IMR-90 (cell line): ENCODE measurements around the gene NKX1-1. TPM values are rescaled to one million over a fixed set of nuclear protein-coding genes. Genes with fewer than 3 reads are reported as not detected.

ENCODE experiments used
- ATAC-seq: fragments of 200-7000 bp; cut with Tn5 transposase; 2 replicates; pipeline ENCODE4 v1.9.1; 2020; ENCODE audit warnings: low read depth, mild to moderate bottlenecking, moderate library complexity
- BruUV-seq: library from RNA; stranded (reverse); fragments of 400-500 nt; replicated peaks from 2 replicates; lab custom pipeline; 2021; lab: Mats Ljungman, UMichigan
- CTCF ChIA-PET: fragments of 300-600 bp; formaldehyde crosslinking; extraction: SDS; loops from one replicate; lab custom pipeline; 2021; ENCODE audit warnings: antibody characterized with exemption; lab: Yijun Ruan, JAX
- POLR2A ChIA-PET: fragments of 300-600 bp; sonication (Branson Sonifier 250); formaldehyde crosslinking; loops from one replicate; lab custom pipeline; 2022; ENCODE audit warnings: antibody characterized with exemption; ENCODE audit not compliant: unreplicated experiment; lab: Charles Lee
- DNase-seq: peaks from one replicate; pipeline ENCODE4 v3.0.0; 2013
- H2AFZ ChIP-seq: replicated peaks from 2 replicates; pipeline ENCODE3; 2013; ENCODE audit warnings: low read length, mild to moderate bottlenecking; ENCODE audit not compliant: poor library complexity
- H2AK5ac ChIP-seq: 2 replicates; pipeline ENCODE4 v1.6.1; 2013; ENCODE audit warnings: low read depth, low read length, inconsistent platforms
- H2AK9ac ChIP-seq: replicated peaks from 2 replicates; pipeline ENCODE3; 2013; ENCODE audit warnings: mild to moderate bottlenecking, low read depth, low read length, moderate library complexity; ENCODE audit not compliant: poor library complexity
- H2BK120ac ChIP-seq: 2 replicates; pipeline ENCODE4 v1.6.1; 2013; ENCODE audit warnings: low read depth, low read length, inconsistent platforms
- H2BK15ac ChIP-seq: 3 replicates; pipeline ENCODE4 v1.6.1; 2013; ENCODE audit warnings: low read depth, low read length, inconsistent platforms
- H2BK20ac ChIP-seq: 2 replicates; pipeline ENCODE4 v1.6.1; 2013; ENCODE audit warnings: low read depth, mild to moderate bottlenecking, inconsistent platforms, low read length, moderate library complexity
- H2BK5ac ChIP-seq: 2 replicates; pipeline ENCODE4 v1.6.1; 2013; ENCODE audit warnings: mild to moderate bottlenecking, low read depth, low read length, inconsistent platforms; ENCODE audit not compliant: poor library complexity, severe bottlenecking
- H3K14ac ChIP-seq: replicated peaks from 2 replicates; pipeline ENCODE4 v1.6.1; 2013; ENCODE audit warnings: low read depth, low read length, inconsistent platforms
- H3K18ac ChIP-seq: 2 replicates; pipeline ENCODE4 v1.6.1; 2013; ENCODE audit warnings: low read depth, low read length, control low read depth
- H3K23ac ChIP-seq: 2 replicates; pipeline ENCODE4 v1.6.1; 2013; ENCODE audit warnings: low read depth, low read length, inconsistent platforms
- H3K27ac ChIP-seq: 2 replicates; pipeline ENCODE4 v1.5.1; 2013; ENCODE audit warnings: mild to moderate bottlenecking, control low read depth, low read length; ENCODE audit not compliant: insufficient read depth
- H3K27me3 ChIP-seq: 2 replicates; pipeline ENCODE4 v1.6.1; 2013; ENCODE audit warnings: low read length; ENCODE audit not compliant: control insufficient read depth, insufficient read depth
- H3K36me3 ChIP-seq: 2 replicates; pipeline ENCODE4 v1.6.1; 2013; ENCODE audit warnings: low read length, mixed read lengths; ENCODE audit not compliant: control insufficient read depth, insufficient read depth
- H3K4ac ChIP-seq: 2 replicates; pipeline ENCODE4 v1.6.1; 2013; ENCODE audit warnings: low read depth, low read length, inconsistent platforms
- H3K4me1 ChIP-seq: 2 replicates; pipeline ENCODE4 v1.6.1; 2013; ENCODE audit warnings: low read length, mixed read lengths; ENCODE audit not compliant: control insufficient read depth, insufficient read depth
- H3K4me2 ChIP-seq: 2 replicates; pipeline ENCODE4 v1.6.1; 2013; ENCODE audit warnings: low read depth, mild to moderate bottlenecking, control low read depth, low read length, moderate library complexity
- H3K4me3 ChIP-seq: 2 replicates; pipeline ENCODE4 v1.5.1; 2013; ENCODE audit warnings: low read depth, mild to moderate bottlenecking, control low read depth, low read length, moderate library complexity; ENCODE audit not compliant: insufficient read depth
- H3K56ac ChIP-seq: 2 replicates; pipeline ENCODE4 v1.6.1; 2013; ENCODE audit warnings: low read length, inconsistent platforms; ENCODE audit not compliant: insufficient read depth; ENCODE audit errors: extremely low read depth
- H3K79me1 ChIP-seq, 2 experiments: 2 replicates each; pipeline ENCODE4 v1.6.1; 2013; ENCODE audit warnings: low read length in 2 of 2, inconsistent platforms in 1 of 2, low read depth in 1 of 2
- H3K9ac ChIP-seq: 2 replicates; pipeline ENCODE4 v1.6.1; 2013; ENCODE audit warnings: low read depth, low read length, control low read depth
- H3K9me1 ChIP-seq: 2 replicates; pipeline ENCODE4 v1.6.1; 2013; ENCODE audit warnings: low read length, inconsistent platforms; ENCODE audit not compliant: insufficient read depth
- H3K9me3 ChIP-seq: 2 replicates; pipeline ENCODE4 v1.6.1; 2013; ENCODE audit warnings: low read length; ENCODE audit not compliant: control insufficient read depth, insufficient read depth
- H4K20me1 ChIP-seq: 2 replicates; pipeline ENCODE4 v1.6.1; 2013; ENCODE audit warnings: low read length, inconsistent platforms; ENCODE audit not compliant: insufficient read depth
- H4K5ac ChIP-seq: 2 replicates; pipeline ENCODE4 v1.6.1; 2013; ENCODE audit warnings: mild to moderate bottlenecking, low read depth, low read length, control low read depth
- H4K8ac ChIP-seq, 2 experiments: 2 replicates each; pipeline ENCODE4 v1.6.1; 2013; ENCODE audit warnings: low read depth in 2 of 2, low read length in 2 of 2, control low read depth in 1 of 2, inconsistent platforms in 1 of 2
- H4K91ac ChIP-seq: 2 replicates; pipeline ENCODE4 v1.6.1; 2013; ENCODE audit warnings: low read depth, low read length, inconsistent platforms; ENCODE audit not compliant: insufficient read depth
- FOS ChIP-seq: fragments of 150-350 bp; IDR thresholded peaks from 2 replicates; pipeline ENCODE4 v1.6.1; 2016; ENCODE audit warnings: low read depth, low read length
- MAFK ChIP-seq: IDR thresholded peaks from 2 replicates; pipeline ENCODE4 v1.6.1; 2012; ENCODE audit warnings: low read depth, low read length, improper control_type of control experiment
- RCOR1 ChIP-seq: IDR thresholded peaks from 2 replicates; pipeline ENCODE4 v1.6.1; 2012; ENCODE audit warnings: mild to moderate bottlenecking, low read length, improper control_type of control experiment; ENCODE audit not compliant: insufficient replicate concordance
- SMC3 ChIP-seq: fragments of 150-350 bp; IDR thresholded peaks from 2 replicates; pipeline ENCODE4 v1.6.1; 2016; ENCODE audit warnings: low read depth, mild to moderate bottlenecking, antibody characterized with exemption, low read length, moderate library complexity
- USF2 ChIP-seq: fragments of 150-350 bp; IDR thresholded peaks from 2 replicates; pipeline ENCODE4 v1.6.1; 2017; ENCODE audit warnings: mild to moderate bottlenecking, antibody characterized with exemption, low read length, low read depth
- WGBS, 2 experiments: methylation state at CpG; one replicate each; pipeline versions ENCODE4 v1.1.5 to v1.1.7; 2013; ENCODE audit warnings: missing lambda C conversion rate in 2 of 2; ENCODE audit not compliant: insufficient read length in 1 of 2; ENCODE audit errors: extremely low coverage in 2 of 2; 5-methylcytosine and 5-hydroxymethylcytosine counted together
- dilution Hi-C: fragments of 300-500 bp; cut with HindIII; formaldehyde crosslinking; loops from one replicate; pipeline ENCODE4 v1.14.3; 2018; ENCODE audit warnings: low sequenced_read_pairs; ENCODE audit not compliant: unreplicated experiment
- in situ Hi-C: fragments of 300-500 bp; cut with MboI; formaldehyde crosslinking; loops from 3 replicates; pipeline ENCODE4 v1.14.3; 2019; ENCODE audit warnings: low sequenced_read_pairs, inconsistent platforms, mixed read lengths
- intact Hi-C: fragments of 100-400 bp; cut with micrococcal nuclease; formaldehyde crosslinking; loops from 2 replicates; pipeline ENCODE4 v1.10.0; 2022
- polyA plus RNA-seq, 3 experiments: library from polyadenylated mRNA; depleted of rRNA; stranded (reverse); fragments of >200 nt; gene quantifications; 2 replicates each; pipeline ENCODE4 v1.2.3, GENCODE V29; 2012; ENCODE audit warnings: low replicate concordance in 1 of 3
- total RNA-seq: library from RNA; depleted of rRNA; stranded (reverse); fragments of >200 nt; gene quantifications from 2 replicates; pipeline ENCODE4 v1.2.3, GENCODE V29; 2012
- TF ChIP-seq, protein P1 (sequence below): conservative IDR thresholded peaks from 2 replicates; pipeline ENCODE4 v1.5.1; 2012; ENCODE audit warnings: mild to moderate bottlenecking, low read depth, low read length, improper control_type of control experiment

NKX1-1 gene
- total and polyA plus RNA-seq, 2 of the 4 experiments (the other 2 are of a cell fraction), result not detected

DNA sequence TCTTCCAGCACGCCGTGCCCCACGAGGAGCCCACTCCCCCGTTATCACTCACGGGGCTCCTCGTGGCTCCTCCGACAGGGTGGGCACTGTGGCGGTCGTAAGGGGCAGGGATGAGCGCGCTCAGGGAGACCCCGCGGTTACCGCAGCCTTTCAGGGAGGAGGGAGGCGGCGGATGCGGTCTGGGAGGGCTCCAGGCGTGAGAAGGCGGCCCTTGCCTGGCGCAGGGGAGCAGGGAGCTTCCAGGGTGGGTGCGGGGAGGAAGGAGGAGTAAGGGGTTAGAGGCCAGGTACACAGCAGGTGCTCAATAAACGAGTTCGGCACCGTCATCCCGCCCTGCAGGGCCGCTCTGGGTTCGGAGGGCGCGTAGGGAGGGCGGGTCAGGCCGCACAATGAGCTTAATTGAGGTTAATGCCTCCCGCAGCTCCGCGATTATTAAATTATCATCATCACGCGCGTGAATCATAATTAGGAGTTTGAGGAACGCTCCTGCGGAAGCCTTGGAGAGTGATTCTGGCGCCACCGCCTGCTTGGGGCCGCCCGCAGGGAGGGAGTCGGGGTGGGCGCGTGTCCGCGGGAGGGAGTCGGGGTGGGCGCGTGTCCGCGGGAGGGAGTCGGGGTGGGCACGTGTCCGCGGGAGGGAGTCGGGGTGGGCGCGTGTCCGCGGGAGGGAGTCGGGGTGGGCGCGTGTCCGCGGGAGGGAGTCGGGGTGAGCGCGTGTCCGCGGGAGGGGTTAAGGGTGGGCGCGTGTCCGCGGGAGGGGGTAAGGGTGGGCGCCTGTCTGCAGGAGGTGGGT lies 7.6 kb upstream of the NKX1-1 start:
- H4K8ac ChIP-seq, result no peak overlapping the region
- no peak overlapping the region for H2AK5ac ChIP-seq
- H3K18ac ChIP-seq, result no peak overlapping the region
- no peak overlapping the region for H2AK9ac ChIP-seq
- peaks cover 49% of the 10 kb centered on the region for H3K27me3 ChIP-seq
- no TSS peak for BruUV-seq
- dilution Hi-C loops, result no loop called here
- no peak overlapping the region for H2BK120ac ChIP-seq
- intact Hi-C loops, result no loop called here
- no peak overlapping the region for H3K56ac ChIP-seq
- H2BK20ac ChIP-seq, result no peak overlapping the region
- DNase-seq, result no peak
- no peak overlapping the region for H3K27ac ChIP-seq
- POLR2A ChIA-PET, result no interaction called here
- H4K5ac ChIP-seq, result no peak overlapping the region
- no peaks in the 10 kb centered on the region for H3K4me1 ChIP-seq
- no peaks in the 10 kb centered on the region for H3K79me1 ChIP-seq
- no peak overlapping the region for H2BK5ac ChIP-seq
- no peak overlapping the region for H3K14ac ChIP-seq
- in situ Hi-C loops, result no loop called here
- H3K9me3 ChIP-seq, result peaks cover 1% of the 10 kb centered on the region
- H3K4ac ChIP-seq, result no peak overlapping the region
- no peaks in the 10 kb centered on the region for H3K9me1 ChIP-seq
- H2BK15ac ChIP-seq, result no peak overlapping the region
- no peak overlapping the region for H2AFZ ChIP-seq
- no peak for TF ChIP-seq USF2
- no peak for TF ChIP-seq RCOR1
- TF ChIP-seq FOS, result no peak
- TF ChIP-seq MAFK, result no peak
- no peak for TF ChIP-seq SMC3
- TF ChIP-seq, protein P1, sequence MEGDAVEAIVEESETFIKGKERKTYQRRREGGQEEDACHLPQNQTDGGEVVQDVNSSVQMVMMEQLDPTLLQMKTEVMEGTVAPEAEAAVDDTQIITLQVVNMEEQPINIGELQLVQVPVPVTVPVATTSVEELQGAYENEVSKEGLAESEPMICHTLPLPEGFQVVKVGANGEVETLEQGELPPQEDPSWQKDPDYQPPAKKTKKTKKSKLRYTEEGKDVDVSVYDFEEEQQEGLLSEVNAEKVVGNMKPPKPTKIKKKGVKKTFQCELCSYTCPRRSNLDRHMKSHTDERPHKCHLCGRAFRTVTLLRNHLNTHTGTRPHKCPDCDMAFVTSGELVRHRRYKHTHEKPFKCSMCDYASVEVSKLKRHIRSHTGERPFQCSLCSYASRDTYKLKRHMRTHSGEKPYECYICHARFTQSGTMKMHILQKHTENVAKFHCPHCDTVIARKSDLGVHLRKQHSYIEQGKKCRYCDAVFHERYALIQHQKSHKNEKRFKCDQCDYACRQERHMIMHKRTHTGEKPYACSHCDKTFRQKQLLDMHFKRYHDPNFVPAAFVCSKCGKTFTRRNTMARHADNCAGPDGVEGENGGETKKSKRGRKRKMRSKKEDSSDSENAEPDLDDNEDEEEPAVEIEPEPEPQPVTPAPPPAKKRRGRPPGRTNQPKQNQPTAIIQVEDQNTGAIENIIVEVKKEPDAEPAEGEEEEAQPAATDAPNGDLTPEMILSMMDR, result no peak
- H4K20me1 ChIP-seq, result no peaks in the 10 kb centered on the region
- no peak overlapping the region for H4K91ac ChIP-seq
- H3K9ac ChIP-seq, result no peak overlapping the region
- CTCF ChIA-PET, result no interaction called here
- no peak overlapping the region for H3K23ac ChIP-seq
- 20% methylated on average over 2 of the region's 77 CpGs; no CpG with 5 or more reads in 1 of the 2 experiments for WGBS, 2 experiments
- H3K36me3 ChIP-seq, result no peaks in the 10 kb centered on the region
- H3K4me3 ChIP-seq, result no peak overlapping the region
- no peak for ATAC-seq
- H3K4me2 ChIP-seq, result no peak overlapping the region
